Measurements from ENCODE around the gene DHRS3.

Gene DHRS3

DNA sequence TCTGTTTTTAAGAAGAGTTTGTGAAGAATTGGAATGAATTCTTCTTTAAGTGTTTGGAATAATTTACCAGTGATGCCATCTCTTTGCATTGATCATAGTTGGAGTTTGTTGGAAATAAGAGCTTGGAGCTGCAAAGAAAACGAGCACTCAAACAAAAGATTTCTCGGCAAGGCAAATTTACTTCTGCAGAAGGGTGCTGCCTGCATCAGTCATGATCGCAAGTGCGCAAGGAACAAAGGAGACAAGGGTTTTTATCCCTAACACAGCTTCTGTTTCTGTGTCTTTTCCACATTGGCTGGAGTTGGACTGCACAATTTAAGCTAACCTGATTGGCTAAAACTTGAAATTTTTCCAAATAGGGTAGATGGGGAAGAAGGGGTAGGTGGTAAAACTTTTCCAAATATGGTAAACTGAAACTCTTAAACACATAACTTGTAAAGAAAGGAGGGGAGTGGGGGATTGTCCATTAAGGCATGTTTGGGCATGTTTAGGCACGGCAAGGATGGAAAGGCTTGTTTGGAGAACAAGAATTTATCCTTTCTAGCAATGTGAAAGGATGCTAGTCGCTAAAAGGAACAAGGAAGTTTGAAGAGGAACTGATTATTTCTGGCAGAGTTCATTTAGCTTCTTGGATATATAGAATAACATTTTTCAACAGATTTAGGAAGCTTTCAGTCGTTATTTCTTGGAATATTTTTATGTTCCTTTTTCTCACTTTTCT lies 22.4 kb upstream of the DHRS3 start:
- no peak for DNase-seq (ENCODE audit: low spot score)

DNA sequence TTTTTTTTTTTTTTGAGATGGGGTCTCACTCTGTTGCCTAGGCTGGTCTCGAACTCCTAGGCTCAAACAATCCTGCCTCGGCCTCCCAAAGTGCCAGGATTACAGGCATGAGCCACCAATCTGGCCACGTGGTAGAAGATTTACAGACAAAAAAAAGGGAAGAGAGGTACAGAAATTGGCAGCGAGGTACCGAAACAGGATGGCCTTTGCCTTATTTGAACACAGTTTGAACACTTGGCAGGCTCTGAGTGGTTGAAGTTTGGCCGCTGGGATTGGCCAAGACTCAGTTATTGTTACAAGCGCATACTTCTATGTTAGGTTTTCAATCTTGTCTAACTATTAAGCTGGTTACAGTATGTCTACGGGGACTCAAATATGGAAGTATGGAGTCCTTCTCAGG lies 19.7 kb upstream of the DHRS3 start:
- no peak for DNase-seq (ENCODE audit: low spot score)

DNA sequence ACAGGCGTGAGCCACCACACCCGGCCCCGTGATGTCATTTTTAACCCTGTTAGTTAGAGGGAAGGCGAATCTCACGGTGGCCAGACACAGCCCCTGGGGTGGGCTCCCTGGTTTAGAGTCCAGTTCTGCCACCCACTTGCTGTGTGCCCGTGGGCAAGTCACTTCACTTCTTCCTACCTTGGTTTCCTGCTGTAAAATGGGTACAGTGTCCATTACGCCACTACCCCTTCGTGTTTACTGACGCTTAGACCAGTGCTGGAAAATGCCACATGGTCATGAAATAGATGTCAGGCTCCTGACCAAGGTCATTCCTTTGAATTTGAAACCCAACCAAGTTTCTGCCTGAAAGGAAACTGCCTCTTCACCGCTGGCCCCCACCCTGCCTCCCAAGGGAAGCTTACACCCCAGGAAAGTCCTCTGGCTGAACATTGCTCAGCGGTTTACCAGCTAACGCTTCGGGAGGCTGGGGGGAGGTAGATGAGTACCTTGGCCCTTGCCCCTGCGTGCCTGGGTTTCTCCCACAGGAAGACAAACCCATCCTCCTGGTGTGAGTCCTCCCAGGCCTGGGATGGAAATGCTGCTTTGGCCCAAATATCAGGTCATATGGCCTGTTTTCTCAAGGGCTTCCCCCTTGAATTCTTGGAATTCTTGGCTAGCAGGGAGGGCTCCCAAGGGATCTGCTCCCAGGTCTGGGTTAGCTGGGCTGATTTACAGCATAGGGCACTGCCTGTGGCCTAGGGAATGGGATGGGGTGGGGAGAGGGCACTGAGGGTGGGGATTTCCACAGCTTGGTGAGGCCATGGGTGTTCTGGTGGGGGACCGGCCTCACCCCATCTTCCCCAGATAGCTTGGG lies 18.3 kb upstream of the DHRS3 start:
- DNase-seq (ENCODE audit: low spot score), result no peak

DNA sequence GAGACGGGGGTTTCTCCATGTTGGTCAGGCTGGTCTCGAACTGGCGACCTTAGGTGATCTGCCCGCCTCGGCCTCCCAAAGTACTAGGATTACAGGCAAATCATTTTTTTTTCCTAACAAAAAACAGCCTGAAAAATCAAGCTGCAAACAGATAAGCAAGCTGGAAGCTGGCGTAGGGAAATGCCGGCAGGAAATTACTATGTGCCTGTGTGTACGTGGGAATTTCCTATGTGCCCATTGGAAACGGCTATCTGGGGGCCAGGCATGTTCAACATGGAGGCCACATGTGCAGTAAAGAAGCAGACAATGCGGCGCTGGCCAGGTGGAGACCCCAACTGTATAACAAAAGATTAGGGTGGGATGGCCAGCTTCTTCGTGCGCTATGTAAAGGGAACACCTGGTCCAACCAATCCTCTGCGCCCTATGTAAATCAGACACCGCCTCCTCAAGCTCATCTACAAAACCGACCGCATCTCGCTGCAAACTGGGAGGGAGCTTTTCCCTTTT lies 16.7 kb upstream of the DHRS3 start:
- DNase-seq (ENCODE audit: low spot score), result no peak

DNA sequence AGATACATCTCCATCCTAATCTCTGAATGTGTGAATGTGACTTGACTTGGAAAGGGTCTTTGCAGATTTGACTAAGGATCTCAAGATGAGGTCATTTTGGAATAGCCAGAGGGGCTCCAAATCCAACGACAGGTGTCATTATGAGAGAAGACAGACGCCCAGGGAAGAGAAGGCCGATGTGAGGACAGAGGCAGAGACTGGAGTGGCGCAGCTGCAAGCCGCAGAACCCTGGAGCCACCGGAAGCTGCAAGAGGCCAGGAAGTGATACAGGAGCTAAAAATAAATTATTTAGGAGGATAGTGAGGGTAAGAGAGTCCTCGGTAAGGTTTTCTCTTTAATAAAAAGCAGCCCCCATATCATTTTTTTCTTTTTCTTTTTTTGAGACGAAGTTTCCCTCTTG lies 16.1 kb upstream of the DHRS3 start:
- DNase-seq (ENCODE audit: low spot score), result no peak

DNA sequence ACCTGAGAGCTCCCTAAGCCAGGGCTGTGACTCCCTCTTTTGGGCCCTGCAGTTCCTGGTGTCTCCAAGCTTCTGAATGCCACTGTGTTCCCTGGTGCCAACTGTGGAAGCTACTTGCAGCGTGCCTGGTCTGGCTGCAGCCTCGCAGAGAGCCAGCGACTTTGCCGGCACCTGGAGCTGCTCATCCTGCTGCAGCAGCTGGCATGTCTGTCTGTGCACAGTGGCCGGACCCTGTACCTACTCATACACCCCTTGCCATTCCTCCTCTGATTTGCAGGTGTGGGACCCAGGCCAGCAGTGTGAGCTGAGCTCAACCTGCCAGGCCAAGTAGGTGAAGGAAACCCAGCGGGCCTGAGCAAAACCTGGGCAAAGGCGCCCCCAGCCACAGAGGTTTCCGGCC lies 13.6 kb upstream of the DHRS3 start:
- no peak for DNase-seq (ENCODE audit: low spot score)

DNA sequence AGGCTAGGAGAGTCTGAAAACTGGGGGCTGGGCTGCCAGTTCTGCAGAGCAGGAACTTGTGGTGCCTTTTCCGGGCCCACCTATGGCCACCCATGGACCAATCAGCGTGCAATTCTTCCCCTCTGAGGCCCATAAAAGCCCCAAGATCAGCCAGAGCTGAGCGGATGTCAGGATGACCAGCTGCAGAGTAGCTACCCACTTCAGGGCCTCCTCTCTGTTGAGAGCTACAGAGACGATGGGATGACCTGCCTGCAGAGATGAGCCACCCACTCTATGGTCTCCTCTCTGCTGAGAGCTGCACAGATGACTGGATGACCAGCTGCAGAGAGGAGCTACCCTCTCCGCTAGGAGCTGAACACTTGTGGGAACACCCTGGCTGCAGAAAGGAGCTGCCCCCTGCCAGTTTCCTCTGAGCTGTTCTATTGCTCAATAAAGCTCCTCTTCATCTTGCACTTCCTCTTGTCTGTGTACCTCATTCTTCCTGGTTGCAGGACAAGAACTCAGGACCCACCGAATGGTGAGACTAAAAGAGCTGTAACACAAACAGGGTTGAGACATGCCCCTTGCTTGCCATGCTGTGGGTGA lies 13.0 kb upstream of the DHRS3 start:
- DNase-seq (ENCODE audit: low spot score), result no peak

DNA sequence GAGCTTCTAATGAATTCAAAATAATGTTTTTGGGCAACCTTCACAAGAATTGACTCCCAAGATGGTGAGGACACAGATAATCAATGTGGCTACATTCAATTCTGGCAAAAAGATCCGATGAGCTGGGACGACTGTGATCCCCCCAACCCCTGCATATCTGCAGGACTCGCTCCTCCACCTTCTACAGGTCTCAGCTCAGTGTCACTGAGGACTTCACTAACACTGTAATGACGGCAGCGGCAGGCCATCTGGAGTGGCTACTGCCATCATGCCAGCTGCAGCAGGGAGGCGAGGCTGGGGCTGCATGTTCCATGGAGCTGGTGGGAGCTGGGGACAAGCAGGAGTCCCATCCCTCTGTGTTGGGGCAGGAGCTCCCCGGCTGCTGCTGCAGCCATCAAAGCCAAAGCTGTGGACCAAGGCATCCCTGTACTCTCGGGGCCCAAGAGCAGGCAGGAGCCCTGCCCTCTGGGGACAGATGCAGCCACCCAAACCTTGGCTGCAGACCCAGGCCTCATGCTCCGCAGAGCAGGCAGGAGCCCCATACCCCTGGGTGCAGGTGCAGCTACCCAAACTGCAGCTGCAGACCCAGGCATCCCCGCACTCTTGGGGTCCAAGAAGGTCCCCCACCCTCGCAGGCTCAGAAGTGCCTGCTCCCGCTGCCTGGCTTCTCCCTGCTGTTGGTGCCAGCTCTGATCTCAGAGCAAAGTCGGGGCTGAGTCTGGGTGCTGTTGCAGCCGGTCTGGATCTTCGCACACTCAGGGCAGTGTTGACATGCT lies 12.2 kb upstream of the DHRS3 start:
- DNase-seq (ENCODE audit: low spot score), result no peak

DNA sequence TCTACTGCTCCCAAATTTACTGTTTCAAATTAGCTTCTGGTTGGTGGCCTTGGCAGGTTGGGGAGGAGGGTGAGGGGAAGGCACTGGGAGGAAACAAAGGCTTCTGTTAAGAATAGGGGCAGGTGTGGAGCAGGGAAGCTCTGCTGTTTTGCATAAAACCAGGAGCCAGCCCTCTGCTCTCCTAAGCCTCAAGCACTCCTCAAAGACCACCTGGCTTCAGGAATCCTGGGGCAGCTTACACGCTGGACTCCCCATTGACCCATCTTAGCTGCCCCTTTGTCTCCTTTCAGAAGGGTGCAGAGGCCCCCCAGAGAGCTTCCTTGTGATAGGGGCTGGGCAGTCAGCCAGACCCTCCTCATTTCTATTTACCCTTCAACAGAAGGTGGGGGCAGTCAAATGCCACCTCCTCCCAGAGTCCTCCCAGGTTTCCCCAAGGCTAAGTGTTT lies 11.5 kb upstream of the DHRS3 start:
- DNase-seq (ENCODE audit: low spot score), result no peak

DNA sequence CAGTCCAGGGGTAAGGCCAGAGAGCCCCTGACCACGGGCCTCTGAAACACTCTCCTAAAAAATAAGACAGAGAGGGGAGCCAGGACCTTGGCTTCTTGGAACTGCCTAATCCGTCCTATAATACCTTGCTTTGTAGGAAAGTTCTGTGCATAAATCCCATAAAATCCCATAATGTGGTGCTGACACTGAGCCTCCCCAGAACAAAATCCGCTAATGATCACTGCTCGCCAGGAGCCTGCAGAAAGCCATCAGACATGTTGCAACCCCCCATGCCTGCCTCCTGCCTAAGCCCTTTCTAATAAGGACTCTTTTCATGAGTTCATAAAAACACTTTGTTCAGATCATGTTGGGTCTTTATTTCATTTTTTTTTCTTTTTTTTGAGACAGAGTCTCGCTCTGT lies 9.3 kb upstream of the DHRS3 start:
- DNase-seq (ENCODE audit: low spot score), result no peak

DNA sequence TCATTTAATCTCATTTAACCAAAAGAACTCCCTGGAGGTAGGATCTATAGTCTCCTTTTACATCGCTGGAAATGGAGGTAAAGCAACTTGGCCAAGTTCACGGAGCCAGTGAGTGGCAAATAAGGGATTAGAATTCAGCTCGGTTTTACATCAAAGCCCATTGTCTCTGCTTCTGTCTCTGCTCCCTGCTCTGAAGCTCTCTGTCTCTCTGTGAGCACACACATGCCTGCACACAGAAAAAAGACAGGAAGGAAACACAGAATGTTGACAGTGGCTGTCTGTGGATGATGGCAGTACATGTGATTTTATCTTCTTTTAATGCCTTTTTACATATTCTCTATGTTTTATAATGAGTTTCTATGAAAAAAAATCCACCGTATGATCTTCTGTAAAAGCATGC lies 8.9 kb upstream of the DHRS3 start:
- no peak for DNase-seq (ENCODE audit: low spot score)

DNA sequence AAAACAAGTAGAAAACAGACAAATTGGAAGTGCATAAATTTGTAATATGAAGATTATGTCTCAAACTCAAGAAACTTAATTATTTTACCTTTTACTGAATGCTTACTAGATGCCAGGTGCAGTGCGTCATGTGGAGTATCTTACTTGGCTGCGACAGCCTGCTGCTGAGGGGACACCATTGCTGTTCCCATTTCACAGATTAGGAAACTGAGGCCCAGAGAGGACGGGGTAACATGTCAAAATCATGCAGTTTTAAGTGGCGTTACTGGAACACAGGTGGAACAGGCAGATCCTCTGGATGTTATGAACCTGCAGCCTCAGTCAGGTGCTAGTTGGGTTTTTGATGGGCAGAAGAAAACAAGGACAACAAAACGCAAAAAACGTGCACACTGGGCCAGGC lies 7.3 kb upstream of the DHRS3 start:
- no peak for DNase-seq (ENCODE audit: low spot score)

DNA sequence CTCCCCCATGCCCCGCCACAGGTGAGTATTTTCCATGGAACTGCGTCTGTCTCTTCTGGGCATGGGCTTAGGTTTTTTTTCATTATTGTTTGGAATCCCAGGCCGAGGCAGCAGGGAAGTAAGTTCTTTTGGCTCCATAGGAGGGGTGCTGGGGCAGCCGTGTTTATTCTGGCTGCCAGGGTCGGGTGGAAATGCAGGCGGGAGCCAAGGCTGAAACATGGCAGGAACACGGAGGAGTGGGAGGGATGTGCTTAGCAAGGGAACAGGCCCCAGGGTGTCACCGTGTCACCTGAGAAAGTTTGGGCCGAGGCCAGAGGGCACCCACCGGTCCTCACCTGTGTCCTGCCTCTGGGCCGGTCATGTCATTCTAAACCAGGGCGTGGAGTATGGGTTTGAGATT lies 4.5 kb upstream of the DHRS3 start:
- no peak for DNase-seq (ENCODE audit: low spot score)

DNA sequence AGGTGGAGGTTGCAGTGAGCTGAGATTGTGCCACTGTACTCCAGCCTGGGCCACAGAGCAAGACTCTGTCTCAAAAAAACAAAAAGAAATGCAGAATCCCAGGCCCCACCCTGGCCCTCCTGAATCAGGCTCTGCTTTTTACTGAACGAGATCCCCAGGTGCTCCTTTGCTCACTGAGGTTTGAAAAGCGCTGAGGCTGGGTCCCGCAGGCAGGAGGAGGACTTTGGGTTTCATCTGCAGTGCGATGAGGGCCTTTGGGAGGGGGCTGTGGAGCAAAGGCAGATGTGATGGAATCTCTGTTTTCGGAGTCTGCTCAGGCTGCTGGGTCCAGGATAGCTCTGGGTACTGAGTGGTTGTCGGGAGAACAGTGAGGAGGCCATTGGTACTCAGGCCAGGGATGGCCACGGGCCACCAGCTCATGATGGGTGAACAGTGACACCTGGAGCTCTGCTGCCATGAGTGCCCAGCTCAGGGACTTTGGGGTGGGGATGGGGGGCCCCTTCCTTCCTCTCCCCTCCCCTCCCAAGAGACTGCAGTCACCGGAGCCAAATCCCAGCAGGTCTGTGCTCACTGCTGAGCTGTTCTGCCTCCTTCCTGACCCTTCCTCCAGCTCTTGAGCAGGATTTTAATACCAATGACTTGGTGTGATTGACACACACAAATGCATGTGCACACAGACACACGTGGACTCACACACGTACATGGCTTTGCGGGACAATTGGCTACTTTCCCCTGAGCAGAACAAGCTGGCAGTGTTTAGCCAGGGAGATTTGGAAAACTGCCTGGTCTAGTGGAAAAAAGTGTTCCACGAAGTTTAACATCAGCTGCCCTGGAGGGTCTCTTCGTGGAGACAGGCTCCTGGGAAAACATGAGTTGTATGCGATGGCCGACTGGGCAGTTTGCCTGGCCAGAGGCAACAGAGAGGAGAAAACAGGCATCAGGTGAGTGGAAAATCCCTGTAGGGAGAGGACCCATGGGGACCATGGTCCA lies 3.6 kb upstream of the DHRS3 start:
- no peak for DNase-seq (ENCODE audit: low spot score)

DNA sequence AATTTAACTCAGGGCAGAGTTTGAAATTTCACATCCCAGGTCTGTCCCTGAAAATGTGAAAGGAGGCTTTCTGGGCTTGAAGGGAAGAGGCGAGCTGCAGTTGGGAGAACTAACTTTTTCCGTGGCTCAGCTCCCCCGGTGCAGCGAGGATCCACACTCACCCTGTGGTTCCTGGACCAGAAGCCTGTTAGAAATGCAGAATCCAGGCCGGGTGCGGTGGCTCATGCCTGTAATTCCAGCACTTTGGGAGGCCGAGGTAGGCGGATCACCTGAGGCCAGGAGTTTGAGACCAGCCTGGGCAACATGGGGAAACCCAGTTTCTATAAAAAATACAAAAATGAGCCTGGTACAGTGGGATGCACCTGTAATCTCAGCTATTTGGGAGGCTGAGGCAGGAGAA lies 2.9 kb upstream of the DHRS3 start:
- no peak for DNase-seq (ENCODE audit: low spot score)

DNA sequence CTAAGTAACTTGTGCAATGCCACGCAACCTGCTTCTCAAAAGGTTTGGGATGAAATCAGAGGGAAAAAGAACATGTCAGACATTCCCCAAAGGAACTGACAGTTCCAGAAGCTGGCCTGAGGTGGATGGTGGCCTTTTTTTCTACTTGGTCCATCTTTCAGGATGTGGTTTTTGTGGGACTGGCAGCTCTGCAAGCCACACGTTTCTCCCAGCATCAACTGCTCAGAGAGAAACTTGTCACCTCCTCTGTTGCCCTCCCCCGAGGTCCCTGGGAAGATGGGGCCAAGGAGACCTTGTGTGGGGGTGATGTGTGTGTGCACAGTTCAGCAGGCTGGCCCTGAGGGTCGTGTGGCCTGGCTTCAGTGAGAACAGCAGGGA lies 2.5 kb upstream of the DHRS3 start:
- DNase-seq (ENCODE audit: low spot score), result no peak

DNA sequence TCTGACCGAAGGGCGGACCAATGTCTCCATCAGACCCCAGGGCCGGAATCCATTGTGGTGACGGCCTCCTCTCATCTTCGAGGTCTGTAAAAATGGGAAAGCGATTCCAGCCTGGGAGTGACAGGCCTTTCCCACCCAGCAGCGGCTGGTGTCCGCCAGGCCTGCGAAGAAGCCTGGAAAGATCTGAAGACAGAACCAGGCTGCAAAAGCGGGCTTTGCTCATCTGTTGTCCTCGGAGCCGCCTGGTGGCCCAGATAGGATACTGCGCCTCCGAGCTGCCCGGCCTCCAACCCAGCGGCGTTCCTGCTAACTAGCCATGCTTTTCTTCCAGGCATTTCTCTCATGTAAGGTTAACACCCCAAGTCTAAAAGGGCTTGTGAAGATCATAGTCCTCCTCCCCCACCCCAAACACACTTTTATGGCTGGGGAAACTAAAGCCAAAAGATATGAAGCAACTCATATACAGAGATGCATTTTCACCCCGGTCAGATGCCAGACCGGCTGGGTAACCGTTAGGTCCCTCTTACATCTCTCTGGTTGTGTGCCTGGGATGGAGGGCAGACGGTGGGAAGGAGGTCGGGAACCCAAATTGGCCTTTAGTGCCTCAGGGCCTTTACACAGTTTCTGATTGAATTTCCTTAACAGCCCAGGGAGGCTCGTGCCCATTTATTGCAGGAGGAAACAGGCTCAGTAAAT lies 1.9 kb upstream of the DHRS3 start:
- peak; percentile 76 for DNase-seq (ENCODE audit: low spot score)

DNA sequence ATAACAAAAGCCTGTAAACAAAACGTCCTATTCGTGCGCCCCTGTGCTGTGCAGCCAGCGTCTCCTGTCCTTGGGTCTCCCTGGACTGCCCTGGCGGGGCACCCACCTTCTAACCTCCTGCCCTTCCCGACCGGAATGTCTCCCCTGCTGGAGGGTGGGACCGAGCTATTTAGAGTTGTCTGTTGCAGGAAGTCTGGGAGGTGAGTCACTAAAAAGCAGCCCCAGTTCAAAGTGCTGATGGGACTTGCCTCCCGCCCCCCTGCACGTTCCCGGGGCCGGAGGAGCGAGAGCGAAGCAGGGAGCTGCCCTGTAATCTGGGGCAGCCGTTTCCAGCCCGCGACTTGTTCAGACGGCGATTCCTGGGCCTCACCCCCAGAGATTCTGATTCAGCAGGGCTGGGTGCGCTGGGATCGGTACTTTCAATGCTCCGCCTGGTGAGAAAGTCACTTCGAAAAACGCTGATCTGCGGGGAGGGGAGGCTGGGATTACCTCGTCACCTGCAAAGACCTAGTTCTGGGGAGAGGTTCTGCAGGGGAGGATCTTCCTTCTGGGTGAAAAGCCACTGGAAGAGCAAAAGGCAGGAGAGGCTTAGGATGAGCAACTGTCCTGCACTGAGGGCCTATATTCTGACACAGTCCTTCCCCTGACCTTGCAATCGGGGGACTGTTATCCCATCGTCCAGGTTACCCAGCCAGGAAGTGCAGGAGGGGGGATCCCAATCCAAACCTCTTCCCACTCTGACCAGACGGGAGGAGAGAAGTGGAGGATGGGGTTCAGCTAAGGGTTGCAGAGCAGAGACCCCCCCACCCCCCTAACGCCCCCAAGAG lies 1.2 kb upstream of the DHRS3 start:
- peak; percentile 65 for DNase-seq (ENCODE audit: low spot score)

DNA sequence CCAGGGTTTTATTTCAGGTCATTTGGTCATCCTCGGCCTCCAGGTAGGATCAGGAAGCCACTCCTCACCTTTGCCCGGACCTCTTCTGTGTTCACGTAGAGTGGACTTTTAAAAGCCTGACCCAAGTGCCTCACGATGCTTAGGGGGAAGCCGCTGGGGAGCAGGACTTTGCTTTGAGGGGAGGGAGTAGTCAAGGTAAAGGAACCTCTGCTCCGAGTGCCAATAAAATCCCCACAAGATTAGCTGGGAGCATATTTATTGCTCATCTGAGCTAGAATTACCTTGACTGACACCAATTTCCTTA lies 603 bp upstream of the DHRS3 start:
- DNase-seq (ENCODE audit: low spot score), result peak; percentile 24

DNA sequence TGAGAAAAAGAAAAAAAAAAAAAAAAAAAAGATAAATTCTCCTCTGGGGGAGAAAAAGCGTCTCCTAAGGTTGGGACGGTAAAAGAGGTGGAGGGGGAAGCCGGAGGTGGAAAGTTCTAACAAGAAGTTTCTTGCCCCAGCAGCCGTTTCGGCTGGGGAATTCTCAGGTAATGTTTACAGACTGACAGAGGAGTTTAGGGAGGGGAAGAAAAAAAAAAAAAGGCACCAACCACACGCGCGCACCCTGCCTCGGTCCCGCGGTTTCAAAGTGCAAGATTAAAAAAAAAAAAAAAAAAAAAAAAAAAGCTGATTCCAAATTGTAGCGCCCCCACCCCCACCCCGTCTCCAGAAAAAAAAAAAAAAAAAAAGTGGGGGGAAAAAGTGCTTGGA lies 504 bp downstream of the DHRS3 start:
- DNase-seq (ENCODE audit: low spot score), result no peak

Data from putamen (tissue), 1 donor.